T-helper 1 cell treated with Interleukin-12 subunit alpha and Interleukin-12 subunit beta and Interleukin-4 antibody, amounts not matched to agents 30 ng/mL and 1 ng/mL, for 36 hours (primary cell): Measurements from ENCODE around the gene NKRF. TPM values are rescaled to one million over a fixed set of nuclear protein-coding genes. Genes with fewer than 3 reads are reported as not detected.
"Not testable (repeated sequence)": the region's sequence is repeated elsewhere in the genome, so short reads cannot be mapped to it uniquely, and the experiment has no call there.

Experiments used
- intact Hi-C: fragments of 100-400 bp; cut with micrococcal nuclease; formaldehyde crosslinking; loops from one replicate; pipeline ENCODE4 v1.15.1; 2024
- total RNA-seq: library from RNA; stranded (reverse); gene quantifications from 2 replicates; pipeline ENCODE4 v1.2.3, GENCODE V29; 2022

Gene NKRF
- 15.1 and 15.5 TPM in 2 replicates for total RNA-seq

DNA sequence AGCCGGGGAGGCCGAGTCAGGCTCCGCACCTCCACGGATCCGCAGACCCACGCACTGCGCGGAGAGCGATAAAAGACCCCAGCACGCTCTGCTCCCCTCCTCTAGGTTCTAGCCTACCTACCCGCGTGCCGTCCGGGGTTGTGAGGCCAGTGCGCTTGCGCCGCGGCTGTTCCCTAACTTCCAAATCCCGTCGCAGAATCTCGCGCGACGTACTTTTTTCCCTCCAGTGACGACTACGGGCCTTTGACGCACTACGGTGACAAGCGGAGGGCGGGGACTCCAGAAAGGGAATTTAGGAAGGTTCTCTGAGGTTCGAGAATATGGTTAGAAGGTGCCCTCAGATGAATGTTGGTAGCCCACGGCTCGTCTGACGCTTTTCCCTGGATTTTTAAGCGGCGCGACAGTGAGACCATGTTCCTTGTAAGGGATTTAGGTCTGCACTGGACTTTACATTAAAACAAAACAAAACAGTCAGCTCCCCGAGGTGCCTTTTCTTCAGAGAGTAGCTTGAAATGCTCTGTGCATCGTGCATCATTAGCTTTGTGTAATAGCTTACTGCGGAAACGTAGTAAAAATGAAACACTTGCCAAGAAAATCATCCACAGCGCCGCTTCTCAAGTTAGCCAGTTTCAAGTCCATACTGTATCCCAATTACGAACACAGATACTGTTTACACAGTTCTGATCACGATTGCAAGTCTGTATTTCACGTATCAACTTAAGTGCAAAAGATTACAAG is at the start of gene NKRF:
TSS of gene NKRF (minus strand) at position 145 of the 738 bp plus-strand sequence.
- intact Hi-C loops: loop anchor here (1.0 to 2.0 kb wide), 11 partner anchors 32 to 265 kb away; partner anchors contain the start of genes NDUFA1, RNF113A, RPL39 and SEPTIN6

DNA sequence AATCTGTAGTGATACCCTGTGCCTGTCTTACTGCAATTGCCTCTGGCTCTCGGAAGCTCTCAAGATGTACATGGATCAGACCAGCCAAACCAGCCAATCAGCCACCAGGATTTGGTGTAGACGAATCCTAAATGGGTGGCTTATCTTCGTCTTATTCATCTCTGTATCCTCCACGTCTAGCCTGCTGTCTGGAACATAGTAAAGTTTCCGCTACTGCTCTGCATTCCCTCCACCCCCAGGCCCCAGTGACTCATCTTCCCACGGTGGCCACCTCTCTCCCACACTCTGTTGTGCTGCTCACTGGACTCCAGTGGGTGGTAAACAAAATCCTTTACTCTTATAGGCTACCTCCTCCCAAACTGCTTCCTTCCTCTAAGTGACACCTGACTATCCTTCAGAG is 48.9 kb upstream of the NKRF start:
- intact Hi-C loops: no loop called here

- intact Hi-C loops: no loop called here
These were observed 47.9 kb upstream of the NKRF start for GRCh38 chrX:119654112-119654531.

GRCh38 chrX:119648421-119648775 is 42.2 kb upstream of the NKRF start:
- intact Hi-C loops: loop anchor here (1.0 to 2.0 kb wide), 5 partner anchors 30 to 105 kb away; partner anchors contain the start of genes NKRF and SEPTIN6

DNA sequence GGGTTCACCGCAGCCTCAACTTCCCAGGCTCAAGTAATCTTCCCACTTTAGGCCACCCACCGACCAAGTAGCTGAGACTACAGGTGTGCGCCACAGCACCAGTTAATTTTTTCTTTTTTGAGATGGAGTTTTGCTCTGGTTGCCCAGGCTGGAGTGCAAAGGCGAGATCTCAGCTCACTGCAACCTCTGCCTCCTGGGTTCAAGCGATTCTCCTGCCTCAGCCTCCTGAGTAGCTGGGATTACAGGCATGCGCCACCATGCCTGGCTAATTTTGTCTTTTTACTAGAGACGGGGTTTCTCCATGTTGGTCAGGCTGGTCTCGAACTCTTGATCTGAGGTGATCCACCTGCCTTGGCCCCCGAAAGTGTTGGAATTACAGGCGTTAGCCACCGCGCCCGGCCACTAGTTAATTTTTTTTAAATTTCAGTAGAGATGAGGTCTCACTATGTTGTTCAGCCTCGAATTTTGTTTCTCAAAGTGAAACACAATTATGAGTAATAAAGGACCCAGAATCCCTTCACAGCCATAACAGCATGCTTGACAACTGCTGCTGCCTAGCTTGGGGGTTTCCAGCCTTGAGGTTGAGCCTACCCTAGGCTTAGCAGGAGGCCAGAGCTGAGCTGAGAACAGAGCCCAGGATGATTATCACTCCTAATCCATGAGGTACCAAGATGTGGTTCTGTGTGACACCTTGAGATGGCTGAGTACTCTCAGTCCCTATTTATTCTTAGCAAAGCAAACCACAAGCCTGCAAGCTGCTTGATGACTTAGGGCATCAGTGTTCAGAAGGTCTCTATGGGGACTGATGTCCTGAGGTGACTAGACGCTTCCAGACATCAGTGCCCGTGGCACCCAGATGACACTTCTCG is 41.6 kb upstream of the NKRF start:
- intact Hi-C loops: loop anchor here (1.0 to 2.0 kb wide), 5 partner anchors 31 to 106 kb away; partner anchors contain the start of genes NKRF and SEPTIN6

- intact Hi-C loops: no loop called here
These were observed 40.9 kb upstream of the NKRF start for GRCh38 chrX:119647089-119647488.

GRCh38 chrX:119646515-119646914 is 40.3 kb upstream of the NKRF start:
- intact Hi-C loops: no loop called here

DNA sequence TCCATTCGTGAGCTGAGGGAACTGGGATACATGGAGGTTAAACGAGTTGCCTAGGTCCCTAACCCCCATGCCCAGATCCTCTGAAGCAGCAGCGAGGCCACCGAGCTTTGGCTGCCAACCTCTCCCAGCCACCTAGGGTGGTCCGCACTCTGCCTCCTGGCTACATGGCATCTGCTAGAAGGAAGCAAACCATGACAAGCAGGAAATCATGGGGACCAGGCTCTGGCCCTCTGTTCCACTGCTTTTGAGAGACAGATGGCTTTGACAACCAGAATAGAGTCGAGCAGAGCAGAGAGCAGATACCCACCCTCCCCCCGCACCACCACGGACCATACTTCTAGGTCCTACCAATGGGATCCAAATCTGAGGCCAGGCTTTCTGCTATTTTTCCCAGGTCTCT is 37.5 kb upstream of the NKRF start:
- intact Hi-C loops: no loop called here

DNA sequence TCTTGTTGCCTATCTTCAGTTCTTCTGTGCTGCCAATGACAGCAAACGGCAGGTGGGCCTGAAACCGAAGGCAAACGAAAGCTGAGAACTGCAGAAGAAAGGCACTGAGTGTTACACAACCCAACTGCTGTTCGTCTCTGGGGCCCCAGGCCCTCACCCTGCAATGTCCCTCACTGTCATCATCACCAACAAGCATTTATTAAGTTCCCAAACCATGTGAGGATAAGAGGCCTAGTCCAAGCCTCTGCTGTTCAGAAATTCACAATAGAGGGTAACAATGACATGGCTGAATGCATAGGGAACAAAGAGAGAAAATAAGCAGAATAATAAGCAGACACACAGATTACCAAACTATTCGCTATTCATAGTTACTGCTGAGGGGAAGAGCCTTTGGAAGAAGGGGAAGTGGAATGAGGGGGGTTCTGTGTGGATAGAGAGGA is 34.5 kb upstream of the NKRF start:
- intact Hi-C loops: no loop called here

DNA sequence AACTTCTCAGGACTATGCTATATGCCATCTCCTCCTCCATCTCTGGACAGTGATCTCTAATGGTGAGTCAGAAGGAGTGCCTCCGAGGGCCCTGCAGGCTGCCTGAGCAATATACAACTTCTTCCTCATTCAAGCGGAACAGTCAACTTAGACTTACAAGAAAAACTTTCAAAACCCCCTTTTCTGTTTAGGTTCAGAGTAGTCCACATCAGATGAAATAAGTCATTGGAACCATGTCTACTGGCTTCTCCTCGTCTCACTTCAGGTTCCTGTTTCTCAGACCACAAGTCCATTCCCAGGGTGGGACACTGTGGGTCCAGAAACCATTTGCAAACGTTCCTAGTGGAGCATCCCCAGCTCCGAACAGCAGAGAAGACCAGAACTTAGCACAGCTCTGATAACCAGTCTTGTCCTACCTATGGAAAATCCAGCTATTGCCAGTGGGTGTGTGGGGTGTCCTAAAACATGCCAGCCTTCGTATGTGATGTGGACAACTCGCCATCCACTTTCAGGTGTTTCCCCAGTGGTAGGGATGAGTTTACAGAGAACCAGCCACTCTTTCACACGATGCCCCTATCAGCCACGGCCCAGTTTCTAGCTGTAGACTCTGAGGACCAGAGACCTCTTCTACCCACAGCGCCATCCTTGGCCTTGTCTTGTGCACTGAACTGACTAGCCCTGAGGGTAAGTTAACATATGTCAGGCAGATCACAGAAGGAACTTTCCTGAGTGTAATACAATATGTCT is 32.7 kb upstream of the NKRF start:
- intact Hi-C loops: no loop called here

- intact Hi-C loops: not testable (repeated sequence)
These were observed 31.2 kb upstream of the NKRF start for GRCh38 chrX:119637421-119637820.

GRCh38 chrX:119636419-119636818 is 30.2 kb upstream of the NKRF start:
- intact Hi-C loops: no loop called here

DNA sequence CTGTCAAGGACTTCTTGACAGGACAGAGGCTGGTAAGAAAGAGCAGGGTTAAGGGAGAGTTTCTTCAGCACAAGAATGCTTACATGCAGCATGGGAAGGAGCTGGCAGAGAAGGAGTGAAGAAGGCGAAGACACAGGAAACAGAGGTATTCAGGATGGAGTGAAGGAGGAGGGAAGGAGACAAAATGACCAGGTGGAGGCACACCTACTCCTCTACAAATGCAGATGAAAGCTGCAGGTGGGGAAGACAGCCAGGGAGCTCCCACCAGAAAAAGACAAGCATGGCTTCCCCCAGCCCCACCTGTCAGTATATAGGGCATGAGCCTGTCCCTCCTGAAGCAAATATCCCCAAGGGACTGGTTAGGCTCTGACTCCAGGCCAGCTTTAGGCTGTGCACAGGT is 29.6 kb upstream of the NKRF start:
- intact Hi-C loops: no loop called here

DNA sequence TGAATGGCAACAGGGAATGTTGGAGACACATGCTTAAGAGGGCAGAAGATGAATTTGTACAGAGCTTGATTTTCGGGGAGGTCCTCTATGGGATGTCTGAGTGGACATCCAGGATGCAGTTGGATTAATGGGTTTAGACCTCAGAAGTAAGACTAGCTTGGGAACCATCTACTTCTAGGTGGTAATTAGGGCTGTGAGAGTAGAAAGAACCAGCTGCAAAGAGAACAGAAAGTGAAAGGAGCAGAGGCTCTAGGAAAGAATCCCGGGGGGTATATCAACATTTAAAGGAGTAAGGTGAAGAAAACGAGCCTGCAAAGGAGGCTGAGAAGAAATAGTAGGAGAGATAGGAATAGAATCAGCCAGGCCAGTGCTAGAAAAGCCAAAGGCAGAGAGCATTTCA is 29.0 kb upstream of the NKRF start:
- intact Hi-C loops: no loop called here

- intact Hi-C loops: no loop called here
These were observed 19.6 kb upstream of the NKRF start for GRCh38 chrX:119625843-119626242.

GRCh38 chrX:119624951-119625668 is 18.9 kb upstream of the NKRF start:
- intact Hi-C loops: no loop called here

DNA sequence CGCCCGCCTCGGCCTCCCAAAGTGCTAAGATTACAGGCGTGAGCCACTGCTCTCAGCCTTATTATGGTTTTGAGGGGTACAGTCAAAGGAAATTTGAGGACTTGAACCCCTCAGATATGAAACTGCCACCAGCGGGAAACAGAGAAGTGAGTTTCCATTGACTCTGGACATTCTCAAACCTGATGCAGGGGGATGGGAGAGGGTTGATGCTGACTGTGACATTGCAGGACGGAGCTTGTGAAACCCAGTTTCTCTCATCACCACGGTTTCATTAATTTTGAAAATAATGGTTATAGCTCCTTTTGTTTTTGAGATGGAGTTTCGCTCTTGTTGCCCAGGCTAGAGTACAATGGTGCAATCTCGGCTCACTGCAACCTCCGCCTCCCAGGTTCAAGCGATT is 18.2 kb upstream of the NKRF start:
- intact Hi-C loops: no loop called here

GRCh38 chrX:119622356-119623232 is 16.4 kb upstream of the NKRF start:
- intact Hi-C loops: no loop called here

DNA sequence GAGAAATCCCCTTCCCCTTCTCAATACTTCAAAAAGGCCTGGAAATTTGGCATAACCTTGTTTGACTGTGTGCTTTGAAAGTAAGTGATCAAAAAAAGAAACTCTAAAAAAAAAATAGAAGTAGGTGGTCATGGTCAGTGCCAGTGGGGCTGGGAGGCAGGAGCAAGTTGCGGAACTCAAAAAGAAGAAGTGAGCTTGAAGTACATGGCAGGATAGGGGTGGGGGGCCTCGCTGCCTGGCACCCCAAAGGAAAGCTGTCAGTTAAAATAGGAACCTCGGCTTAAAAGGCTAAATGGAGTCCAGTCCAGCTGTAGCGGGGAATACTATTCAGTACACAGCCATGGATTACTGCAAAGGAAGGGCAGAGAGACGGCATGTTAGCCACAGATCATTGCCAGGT is 12.2 kb upstream of the NKRF start:
- intact Hi-C loops: no loop called here
